ENCODE measurements around the gene ZNF10. TPM values are rescaled to one million over a fixed set of nuclear protein-coding genes. Genes with fewer than 3 reads are reported as not detected.

ZNF10 gene
- 10 to 100 TPM in 2 of 4 donors, 1 to 10 TPM in 2; 5.8 to 28.1 (median 11.0) TPM for total RNA-seq

DNA sequence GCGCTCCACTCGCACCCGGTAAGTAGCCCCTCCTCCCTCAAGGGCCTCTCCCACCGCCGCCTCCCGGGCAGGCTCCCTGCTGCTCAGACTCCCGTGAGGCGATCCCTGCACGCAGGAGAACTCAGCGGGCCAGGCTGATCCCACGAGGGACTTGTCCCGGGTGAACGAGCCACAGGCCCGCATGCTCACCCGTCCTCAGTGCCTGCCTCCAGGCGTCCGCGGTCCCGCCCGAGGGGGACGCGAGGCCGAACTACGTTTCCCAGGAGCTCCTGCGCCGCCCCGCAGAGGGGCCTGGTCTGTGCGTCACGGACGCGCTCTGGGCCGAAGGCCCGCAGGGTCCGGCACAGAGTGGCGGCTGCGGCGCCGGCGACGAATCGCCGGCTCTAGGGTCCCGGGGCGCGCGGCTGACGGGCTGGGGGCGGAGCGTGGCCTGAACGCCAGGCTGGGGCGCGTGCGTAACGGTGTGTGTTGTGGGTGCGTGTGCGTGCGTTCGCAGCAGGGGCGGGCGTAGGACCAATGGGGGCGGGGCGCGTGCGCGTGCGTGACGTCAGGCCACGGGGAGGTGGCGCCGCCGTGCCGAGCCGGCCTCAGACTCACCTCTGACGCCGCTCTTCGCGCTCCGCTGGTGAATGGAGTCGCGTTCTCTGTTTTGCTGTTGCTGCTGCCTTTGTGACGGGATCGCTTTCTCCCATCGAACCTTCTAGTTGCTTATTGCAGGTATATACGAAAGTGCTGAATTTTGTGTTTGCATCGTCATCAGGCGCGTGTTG is at the start of gene ZNF10, which contains the start of gene ZNF891:
TSS of gene ZNF10 (plus strand) at position 590 of the 770 bp plus-strand sequence. CDS start 13,866 bp downstream, outside the sequence.
TSS of gene ZNF891 (minus strand) at position 237 of the 770 bp plus-strand sequence. CDS start 8,356 bp downstream, outside the sequence.
- peak within 1 kb of the TSS; percentile 95 to 98 (median 98) for H3K27ac ChIP-seq
- peaks cover 0 to 7% (median 0%) of the 10 kb centered on the region in 4 donors for H3K4me1 ChIP-seq
- no peaks in the 10 kb centered on the region for H3K27me3 ChIP-seq
- peaks cover 0 to 59% (median 16%) of the 10 kb centered on the region in 4 donors for H3K9me3 ChIP-seq
- DNase-seq = peak; percentile 95 to 98 (median 98)
- H3K36me3 ChIP-seq = peaks cover 0 to 34% (median 0%) of the 10 kb centered on the region in 3 donors
- TF ChIP-seq, protein P1, sequence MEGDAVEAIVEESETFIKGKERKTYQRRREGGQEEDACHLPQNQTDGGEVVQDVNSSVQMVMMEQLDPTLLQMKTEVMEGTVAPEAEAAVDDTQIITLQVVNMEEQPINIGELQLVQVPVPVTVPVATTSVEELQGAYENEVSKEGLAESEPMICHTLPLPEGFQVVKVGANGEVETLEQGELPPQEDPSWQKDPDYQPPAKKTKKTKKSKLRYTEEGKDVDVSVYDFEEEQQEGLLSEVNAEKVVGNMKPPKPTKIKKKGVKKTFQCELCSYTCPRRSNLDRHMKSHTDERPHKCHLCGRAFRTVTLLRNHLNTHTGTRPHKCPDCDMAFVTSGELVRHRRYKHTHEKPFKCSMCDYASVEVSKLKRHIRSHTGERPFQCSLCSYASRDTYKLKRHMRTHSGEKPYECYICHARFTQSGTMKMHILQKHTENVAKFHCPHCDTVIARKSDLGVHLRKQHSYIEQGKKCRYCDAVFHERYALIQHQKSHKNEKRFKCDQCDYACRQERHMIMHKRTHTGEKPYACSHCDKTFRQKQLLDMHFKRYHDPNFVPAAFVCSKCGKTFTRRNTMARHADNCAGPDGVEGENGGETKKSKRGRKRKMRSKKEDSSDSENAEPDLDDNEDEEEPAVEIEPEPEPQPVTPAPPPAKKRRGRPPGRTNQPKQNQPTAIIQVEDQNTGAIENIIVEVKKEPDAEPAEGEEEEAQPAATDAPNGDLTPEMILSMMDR (IDR thresholded peaks at IDR 0.05) = no peak
- TF ChIP-seq POLR2A (IDR thresholded peaks at IDR 0.05) = peak; percentile 65 to 81
- H3K4me3 ChIP-seq = peak within 1 kb of the TSS; percentile 77 to 96 (median 82)

- peaks cover 0 to 4% (median 3%) of the 10 kb centered on the region in 4 donors for H3K4me1 ChIP-seq
- peak overlapping the region; percentile 66 to 94 (median 72) for H3K4me3 ChIP-seq
- peaks cover 0 to 80% (median 26%) of the 10 kb centered on the region in 4 donors for H3K9me3 ChIP-seq
- H3K36me3 ChIP-seq = peaks cover 3 to 47% (median 5%) of the 10 kb centered on the region in 3 donors
- TF ChIP-seq, protein P1 (IDR thresholded peaks at IDR 0.05) = no peak
- no peak for TF ChIP-seq POLR2A (IDR thresholded peaks at IDR 0.05)
- H3K27ac ChIP-seq = peak overlapping the region; percentile 92 to 99 (median 96)
- H3K27me3 ChIP-seq = no peaks in the 10 kb centered on the region
- no peak for DNase-seq
These were observed 49.2 kb upstream of the ZNF10 start for GRCh38 chr12:133081159-133081780.

- Histone ChIP-seq H3K27me3 (no peaks in the 10 kb centered on the region), H3K27ac (no peak overlapping the region), H3K4me1 (peaks cover 0 to 4% (median 3%) of the 10 kb centered on the region in 4 donors), H3K9me3 (peaks cover 0 to 81% (median 23%) of the 10 kb centered on the region in 4 donors), H3K4me3 (no peak overlapping the region), H3K36me3 (peaks cover 3 to 68% (median 5%) of the 10 kb centered on the region in 3 donors)
- no peak for DNase-seq
- TF ChIP-seq, protein P1 (IDR thresholded peaks at IDR 0.05) = no peak
- no peak for TF ChIP-seq POLR2A (IDR thresholded peaks at IDR 0.05)
These were observed 47.1 kb upstream of the ZNF10 start for GRCh38 chr12:133083345-133083744.

DNA sequence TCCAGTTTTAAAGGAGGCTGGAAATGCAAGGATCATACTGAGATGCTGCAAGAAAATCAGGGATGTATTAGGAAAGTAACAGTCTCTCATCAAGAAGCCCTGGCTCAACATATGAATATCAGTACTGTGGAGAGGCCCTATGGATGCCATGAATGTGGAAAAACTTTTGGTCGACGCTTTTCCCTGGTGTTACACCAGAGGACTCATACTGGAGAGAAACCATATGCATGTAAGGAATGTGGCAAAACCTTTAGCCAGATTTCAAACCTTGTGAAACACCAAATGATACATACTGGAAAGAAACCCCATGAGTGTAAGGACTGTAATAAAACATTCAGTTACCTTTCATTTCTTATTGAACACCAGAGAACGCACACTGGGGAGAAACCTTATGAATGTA is 24.8 kb upstream of the ZNF10 start:
- TF ChIP-seq POLR2A (IDR thresholded peaks at IDR 0.05) = no peak
- TF ChIP-seq, protein P1 (IDR thresholded peaks at IDR 0.05) = no peak
- H3K9me3 ChIP-seq = peaks cover 0 to 100% (median 49%) of the 10 kb centered on the region in 4 donors
- no peak overlapping the region for H3K4me3 ChIP-seq
- peaks cover 0 to 80% (median 0%) of the 10 kb centered on the region in 3 donors for H3K36me3 ChIP-seq
- no peaks in the 10 kb centered on the region for H3K4me1 ChIP-seq
- H3K27me3 ChIP-seq = no peaks in the 10 kb centered on the region
- no peak overlapping the region for H3K27ac ChIP-seq
- DNase-seq = no peak

- H3K27ac ChIP-seq = no peak overlapping the region
- no peak for DNase-seq
- H3K9me3 ChIP-seq = peaks cover 0 to 100% (median 49%) of the 10 kb centered on the region in 4 donors
- TF ChIP-seq, protein P1 (IDR thresholded peaks at IDR 0.05) = no peak
- no peak for TF ChIP-seq POLR2A (IDR thresholded peaks at IDR 0.05)
- H3K27me3 ChIP-seq = no peaks in the 10 kb centered on the region
- peaks cover 0 to 74% (median 0%) of the 10 kb centered on the region in 3 donors for H3K36me3 ChIP-seq
- H3K4me3 ChIP-seq = no peak overlapping the region
- H3K4me1 ChIP-seq = no peaks in the 10 kb centered on the region
These were observed 24.2 kb upstream of the ZNF10 start for GRCh38 chr12:133106253-133106652.

Measured in Peyer's patch (tissue), 4 donors.